HepG2 (cell line): Measurements from ENCODE around the gene LEMD2. TPM values are rescaled to one million over a fixed set of nuclear protein-coding genes. Genes with fewer than 3 reads are reported as not detected.

ENCODE experiments used
- ATAC-seq: fragments of 200-7000 bp; cut with Tn5 transposase; 3 replicates; pipeline ENCODE4 v1.9.1; 2020; ENCODE audit warnings: mild to moderate bottlenecking, moderate library complexity
- BruUV-seq: library from RNA; stranded (reverse); fragments of 400-500 nt; replicated peaks from 2 replicates; lab custom pipeline; 2021; lab: Mats Ljungman, UMichigan
- CTCF ChIA-PET: fragments of 300-600 bp; formaldehyde crosslinking; extraction: SDS; loops from one replicate; lab custom pipeline; 2021; ENCODE audit warnings: low total read pairs, inconsistent platforms, low intra/inter-chr PET ratio; lab: Yijun Ruan, JAX
- POLR2A ChIA-PET: fragments of 350-600 bp; sonication (Branson Sonifier 250); formaldehyde crosslinking; loops from one replicate; lab custom pipeline; 2020; ENCODE audit warnings: antibody characterized with exemption, inconsistent platforms; lab: Yijun Ruan, JAX
- DNase-seq: peaks from one replicate; pipeline ENCODE4 v3.0.0-alpha.2; 2015; ENCODE audit warnings: low spot score
- FAIRE-seq: peaks from 3 replicates; lab custom pipeline; 2011; peaks lifted over from hg19 to GRCh38; lab: Jason Lieb, UNC
- H2AFZ ChIP-seq: one replicate; pipeline ENCODE4 v1.6.1; 2011; ENCODE audit warnings: low read length, inconsistent platforms
- H3K27ac ChIP-seq: fragments of 300-600 bp; 3 replicates; pipeline ENCODE4 v1.8.0; 2011; ENCODE audit warnings: mixed run types, mild to moderate bottlenecking, mixed read lengths, low read length, inconsistent platforms; ENCODE audit not compliant: insufficient read depth; ENCODE audit errors: extremely low read length
- H3K27me3 ChIP-seq, 2 experiments: fragments of 200-600 bp in 1 of 2; 2 replicates in 1 of 2; 3 replicates in 1 of 2; pipeline versions ENCODE4 v1.6.0 to v1.8.0; 2011; ENCODE audit warnings: low read length in 2 of 2, mild to moderate bottlenecking in 2 of 2, moderate library complexity in 2 of 2, inconsistent platforms in 1 of 2; ENCODE audit not compliant: insufficient read depth in 2 of 2, control insufficient read depth in 1 of 2
- H3K36me3 ChIP-seq, 2 experiments: fragments of 200-600 bp in 1 of 2; replicated peaks in 1 of 2; 2 replicates in 1 of 2; 3 replicates in 1 of 2; pipeline versions ENCODE4 v1.5.1 to v1.8.0; 2011; ENCODE audit warnings: low read length in 2 of 2, inconsistent platforms in 1 of 2; ENCODE audit not compliant: insufficient read depth in 2 of 2, control insufficient read depth in 1 of 2
- H3K4me1 ChIP-seq: 2 replicates; pipeline ENCODE4 v1.5.1; 2012; ENCODE audit warnings: low read length, inconsistent platforms; ENCODE audit not compliant: insufficient read depth
- H3K4me2 ChIP-seq: 2 replicates; pipeline ENCODE4 v1.6.0; 2011; ENCODE audit warnings: low read depth, low read length, inconsistent platforms
- H3K4me3 ChIP-seq, 3 experiments: fragments of 200-600 bp in 1 of 3; sonication (generic), shearing (Covaris generic) in 1 of 3; replicated peaks in 1 of 3; 2 replicates each; pipeline ENCODE4 v1.5.1; 2011 to 2016; ENCODE audit warnings: low read length in 3 of 3, inconsistent platforms in 2 of 3, low read depth in 2 of 3, mild to moderate bottlenecking in 2 of 3, control low read depth in 1 of 3, mixed read lengths in 1 of 3; ENCODE audit not compliant: insufficient read depth in 1 of 3
- H3K79me2 ChIP-seq: one replicate; pipeline ENCODE4 v1.6.1; 2011; ENCODE audit warnings: low read length, inconsistent platforms; ENCODE audit not compliant: insufficient read depth
- H3K9ac ChIP-seq: 2 replicates; pipeline ENCODE4 v1.6.0; 2011; ENCODE audit warnings: mild to moderate bottlenecking, low read depth, low read length, inconsistent platforms; ENCODE audit not compliant: insufficient read depth
- H3K9me3 ChIP-seq: 2 replicates; pipeline ENCODE4 v1.5.1; 2012; ENCODE audit warnings: mild to moderate bottlenecking, low read length
- H4K20me1 ChIP-seq: 2 replicates; pipeline ENCODE4 v1.6.0; 2011; ENCODE audit warnings: inconsistent platforms, mild to moderate bottlenecking, low read length, moderate library complexity; ENCODE audit not compliant: insufficient read depth
- SP140L ChIP-seq: sonication (generic); formaldehyde crosslinking; IDR thresholded peaks from 2 replicates; pipeline ENCODE4 v1.4.0; 2020; ENCODE audit warnings: missing genetic modification reagents, borderline replicate concordance
- ZFP41 ChIP-seq: sonication (generic); formaldehyde crosslinking; IDR thresholded peaks from 2 replicates; pipeline ENCODE4 v1.4.0; 2020; ENCODE audit warnings: mild to moderate bottlenecking, missing genetic modification reagents, borderline replicate concordance
- ZNF768 ChIP-seq: sonication (generic); formaldehyde crosslinking; IDR thresholded peaks from 2 replicates; pipeline ENCODE4 v1.4.0; 2020; ENCODE audit warnings: missing genetic modification reagents
- WGBS: methylation state at CpG from one replicate; pipeline ENCODE4 v1.1.6; 2017; ENCODE audit warnings: low lambda C conversion rate; 5-methylcytosine and 5-hydroxymethylcytosine counted together
- in situ Hi-C: cut with HindIII; loops from 2 replicates; pipeline ENCODE4 v1.10.0; 2017; ENCODE audit warnings: low pct_unique_long_range_greater_than_20kb; ENCODE audit not compliant: extremely low pct_ligation_motif_present
- intact Hi-C: fragments of 100-400 bp; cut with micrococcal nuclease; formaldehyde crosslinking; loops from one replicate; pipeline ENCODE4 v1.10.0; 2022; ENCODE audit not compliant: unreplicated experiment
- polyA plus RNA-seq, 8 experiments: library from polyadenylated mRNA; depleted of rRNA in 3 of 8; stranded (reverse) in 7 of 8; unstranded in 1 of 8; fragments of >200 nt; fragmentation: Illumina TruSeq in 4 of 8; extraction: Trizol in 4 of 8; gene quantifications; 2 replicates each; pipeline versions ENCODE4 v1.2.1 to v1.2.3, GENCODE V29; 2011 to 2016; ENCODE audit warnings: low read depth in 4 of 8, missing spikeins in 1 of 8, mixed read lengths in 1 of 8; ENCODE audit not compliant: insufficient read depth in 1 of 8
- total RNA-seq, 5 experiments: library from RNA; depleted of rRNA; stranded (reverse); fragments of >200 nt; fragmentation: Illumina TruSeq; extraction: Trizol; gene quantifications; 2 replicates each; pipeline ENCODE4 v1.2.3, GENCODE V29; 2016; ENCODE audit warnings: low read depth in 1 of 5
- TF ChIP-seq, protein P1 (sequence below): sonication (generic); formaldehyde crosslinking; IDR thresholded peaks from 2 replicates; pipeline ENCODE4 v1.9.0; 2021; ENCODE audit warnings: missing genetic modification reagents, mild to moderate bottlenecking, borderline replicate concordance
- TF ChIP-seq, protein P2 (sequence below): sonication (generic); formaldehyde crosslinking; conservative IDR thresholded peaks from 2 replicates; pipeline ENCODE4 v1.8.0; 2022; ENCODE audit warnings: low read depth, missing genetic modification reagents

LEMD2 gene
- total and polyA plus RNA-seq, 2 of the 13 experiments (the other 11 are each of a cell fraction or from before 2014, with no cell fraction given), result 45.2 to 62.9 TPM

DNA sequence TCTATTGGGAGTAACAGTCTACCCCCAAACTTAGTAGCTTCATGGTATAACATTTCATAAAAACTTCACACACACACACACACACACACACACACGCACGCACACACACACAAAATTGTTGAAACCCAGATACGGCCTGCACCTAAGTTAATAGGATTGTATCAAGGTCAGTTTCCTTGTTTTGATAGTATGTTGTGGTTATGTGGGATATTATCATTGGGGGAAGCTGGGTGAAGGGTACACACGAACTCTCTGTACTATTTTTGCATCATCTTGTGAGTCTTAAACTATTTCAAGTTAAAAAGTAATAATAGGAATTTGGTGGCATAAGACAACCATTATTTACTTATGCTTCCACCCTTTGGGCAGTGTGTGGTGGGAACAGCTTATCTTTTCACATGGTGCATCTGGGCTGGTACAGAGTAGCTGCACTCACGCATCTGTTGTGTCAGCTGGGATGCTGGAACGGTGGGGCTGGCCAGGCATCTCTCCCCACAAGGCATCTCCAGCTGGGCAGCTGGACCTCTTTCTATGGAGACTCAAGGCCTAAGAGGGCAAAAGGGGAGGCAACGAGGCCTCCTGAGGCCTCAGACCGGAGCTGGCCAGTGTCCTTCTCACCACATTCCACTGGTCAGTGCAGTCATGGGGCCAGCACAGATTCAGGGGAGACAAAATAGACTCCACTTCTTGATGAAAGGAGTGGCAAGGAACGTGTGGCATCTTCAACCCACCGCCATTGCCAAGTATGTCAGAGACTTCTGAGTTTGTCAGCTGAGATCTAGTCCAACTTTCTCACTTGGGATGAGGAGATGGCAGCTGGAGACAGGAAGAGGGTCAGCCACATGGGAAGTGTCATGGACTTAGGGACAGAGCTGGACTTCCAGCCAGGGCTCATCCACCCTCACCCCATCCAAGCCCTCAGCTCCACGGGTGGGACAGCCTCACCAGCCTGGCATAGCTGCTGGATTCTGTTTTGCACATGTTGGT is 21.7 kb downstream of the LEMD2 start (continued):
- TF ChIP-seq, protein P1, sequence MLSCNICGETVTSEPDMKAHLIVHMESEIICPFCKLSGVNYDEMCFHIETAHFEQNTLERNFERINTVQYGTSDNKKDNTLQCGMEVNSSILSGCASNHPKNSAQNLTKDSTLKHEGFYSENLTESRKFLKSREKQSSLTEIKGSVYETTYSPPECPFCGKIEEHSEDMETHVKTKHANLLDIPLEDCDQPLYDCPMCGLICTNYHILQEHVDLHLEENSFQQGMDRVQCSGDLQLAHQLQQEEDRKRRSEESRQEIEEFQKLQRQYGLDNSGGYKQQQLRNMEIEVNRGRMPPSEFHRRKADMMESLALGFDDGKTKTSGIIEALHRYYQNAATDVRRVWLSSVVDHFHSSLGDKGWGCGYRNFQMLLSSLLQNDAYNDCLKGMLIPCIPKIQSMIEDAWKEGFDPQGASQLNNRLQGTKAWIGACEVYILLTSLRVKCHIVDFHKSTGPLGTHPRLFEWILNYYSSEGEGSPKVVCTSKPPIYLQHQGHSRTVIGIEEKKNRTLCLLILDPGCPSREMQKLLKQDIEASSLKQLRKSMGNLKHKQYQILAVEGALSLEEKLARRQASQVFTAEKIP, result no peak
- TF ChIP-seq ZFP41 (CRISPR knock-in tag), result no peak
- no peak for TF ChIP-seq SP140L

DNA sequence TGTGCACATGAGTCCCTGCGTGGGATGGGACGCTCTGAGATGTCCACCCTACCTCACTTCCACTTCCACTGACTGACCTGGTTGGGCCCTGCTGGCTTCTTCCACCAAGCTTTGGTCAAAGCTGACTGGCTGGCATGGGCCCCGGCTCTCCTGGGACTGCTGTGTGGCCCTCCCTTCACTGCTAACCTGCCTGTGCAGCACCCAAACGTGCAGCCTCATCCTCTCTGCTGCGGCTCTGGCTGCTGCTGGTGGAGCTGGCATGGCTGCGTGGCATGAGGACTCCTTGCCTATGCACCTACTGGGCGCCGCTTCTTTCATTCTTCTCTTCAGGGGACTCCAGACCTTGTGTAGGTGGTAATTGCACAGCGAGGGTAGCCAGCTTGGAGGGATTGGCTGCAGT is 23.6 kb downstream of the LEMD2 start:
- WGBS, result 49% methylated on average over 9 of the region's 9 CpGs
- no peak for DNase-seq
- H3K27me3 ChIP-seq, result peaks cover 7 to 17% of the 10 kb centered on the region in 2 experiments; a peak in 3 of 5 replicates
- no peak overlapping the region for H2AFZ ChIP-seq
- intact Hi-C loops (no loop called here), in situ Hi-C loops (loop anchor here (10.0 kb wide), 1 partner anchor 389 kb away; no protein-coding TSS in a partner anchor)
- no peak overlapping the region for H3K27ac ChIP-seq
- no peaks in the 10 kb centered on the region for H4K20me1 ChIP-seq
- no peak overlapping the region for H3K4me3 ChIP-seq
- H3K4me2 ChIP-seq, result no peak overlapping the region
- POLR2A ChIA-PET, result no interaction called here
- ATAC-seq, result no peak
- no peak overlapping the region for H3K9ac ChIP-seq
- H3K79me2 ChIP-seq, result no peaks in the 10 kb centered on the region
- H3K36me3 ChIP-seq, result no peaks in the 10 kb centered on the region
- BruUV-seq, result no TSS peak
- TF ChIP-seq, protein P2, sequence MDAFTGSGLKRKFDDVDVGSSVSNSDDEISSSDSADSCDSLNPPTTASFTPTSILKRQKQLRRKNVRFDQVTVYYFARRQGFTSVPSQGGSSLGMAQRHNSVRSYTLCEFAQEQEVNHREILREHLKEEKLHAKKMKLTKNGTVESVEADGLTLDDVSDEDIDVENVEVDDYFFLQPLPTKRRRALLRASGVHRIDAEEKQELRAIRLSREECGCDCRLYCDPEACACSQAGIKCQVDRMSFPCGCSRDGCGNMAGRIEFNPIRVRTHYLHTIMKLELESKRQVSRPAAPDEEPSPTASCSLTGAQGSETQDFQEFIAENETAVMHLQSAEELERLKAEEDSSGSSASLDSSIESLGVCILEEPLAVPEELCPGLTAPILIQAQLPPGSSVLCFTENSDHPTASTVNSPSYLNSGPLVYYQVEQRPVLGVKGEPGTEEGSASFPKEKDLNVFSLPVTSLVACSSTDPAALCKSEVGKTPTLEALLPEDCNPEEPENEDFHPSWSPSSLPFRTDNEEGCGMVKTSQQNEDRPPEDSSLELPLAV, result no peak
- TF ChIP-seq ZNF768 (CRISPR knock-in tag), result peak; percentile 77; the same call in 1 of the 2 replicates
- H3K4me1 ChIP-seq, result peaks cover 29% of the 10 kb centered on the region
- FAIRE-seq, result no peak
- no peaks in the 10 kb centered on the region for H3K9me3 ChIP-seq
- CTCF ChIA-PET, result interaction anchor here (4.2 kb wide), 1 partner anchor 21 kb away, joined by 77 read pairs; the partner anchor contains the start of gene IP6K3
